Esophagus squamous epithelium (tissue), 5 donors: ENCODE data around the gene CCL2. TPM values are rescaled to one million over a fixed set of nuclear protein-coding genes. Genes with fewer than 3 reads are reported as not detected.
"Not testable (repeated sequence)": the region's sequence is repeated elsewhere in the genome, so short reads cannot be mapped to it uniquely, and the experiment has no call there.

ENCODE experiments used
- DNase-seq: peaks from one replicate; lab custom pipeline; 2025; lab: John Stamatoyannopoulos, UW
- H3K27ac ChIP-seq, 4 donors: fragments of 200-600 bp; sonication (generic); one replicate each; pipeline ENCODE4 v1.5.1; 2016 to 2019; ENCODE audit warnings: mild to moderate bottlenecking in 1 of 4
- H3K27me3 ChIP-seq, 4 donors: fragments of 200-600 bp; sonication (generic); 1 replicate in 3 of 4; 2 replicates in 1 of 4; pipeline versions ENCODE4 v1.5.1 to v1.6.0; 2017 to 2021; ENCODE audit warnings: antibody characterized with exemption in 1 of 4
- H3K36me3 ChIP-seq, 3 donors: fragments of 200-600 bp; sonication (generic); one replicate each; pipeline ENCODE4 v1.5.1; 2016 to 2019
- H3K4me1 ChIP-seq, 3 donors: fragments of 200-600 bp; sonication (generic); one replicate each; pipeline ENCODE4 v1.5.1; 2017 to 2019
- H3K4me3 ChIP-seq, 4 donors: fragments of 200-600 bp; sonication (generic); 1 replicate in 3 of 4; 2 replicates in 1 of 4; pipeline ENCODE4 v1.5.1; 2016 to 2019; ENCODE audit warnings: mild to moderate bottlenecking in 2 of 4, moderate library complexity in 1 of 4
- H3K9me3 ChIP-seq, 3 donors: fragments of 200-600 bp; sonication (generic); one replicate each; pipeline ENCODE4 v1.5.1; 2016 to 2019
- POLR2A ChIP-seq, 4 donors: fragments of 450-650 bp; IDR thresholded peaks; one replicate each; pipeline ENCODE4 v1.6.1; 2017; ENCODE audit warnings: antibody characterized with exemption in 4 of 4, mild to moderate bottlenecking in 4 of 4, moderate library complexity in 3 of 4
- WGBS, 2 donors: methylation state at CpG; one replicate each; pipeline ENCODE4 v1.1.5; 2018; 5-methylcytosine and 5-hydroxymethylcytosine counted together
- intact Hi-C: fragments of 100-400 bp; cut with DNase I; formaldehyde crosslinking; loops from one replicate; pipeline ENCODE4 v1.15.0; 2022
- total RNA-seq, 4 donors: library from RNA; depleted of rRNA; stranded (reverse); fragments of >200 nt; gene quantifications; one replicate each; pipeline ENCODE4 v1.1.0, GENCODE V29; 2016
- TF ChIP-seq, protein P1 (sequence below), 6 experiments: fragments of 450-650 bp in 4 of 6; fragments of 200-600 bp in 2 of 6; sonication (generic) in 2 of 6; IDR thresholded peaks; one replicate each; pipeline ENCODE4 v1.5.1; 2016 to 2019; ENCODE audit warnings: antibody characterized with exemption in 6 of 6, mild to moderate bottlenecking in 4 of 6, moderate library complexity in 4 of 6
- donor health status: DM: yes; HTN: yes; CAD: no.

CCL2 gene
- total RNA-seq, 4 donors from 2014 or later, result 4.0 to 7.9 (median 5.2) TPM

DNA sequence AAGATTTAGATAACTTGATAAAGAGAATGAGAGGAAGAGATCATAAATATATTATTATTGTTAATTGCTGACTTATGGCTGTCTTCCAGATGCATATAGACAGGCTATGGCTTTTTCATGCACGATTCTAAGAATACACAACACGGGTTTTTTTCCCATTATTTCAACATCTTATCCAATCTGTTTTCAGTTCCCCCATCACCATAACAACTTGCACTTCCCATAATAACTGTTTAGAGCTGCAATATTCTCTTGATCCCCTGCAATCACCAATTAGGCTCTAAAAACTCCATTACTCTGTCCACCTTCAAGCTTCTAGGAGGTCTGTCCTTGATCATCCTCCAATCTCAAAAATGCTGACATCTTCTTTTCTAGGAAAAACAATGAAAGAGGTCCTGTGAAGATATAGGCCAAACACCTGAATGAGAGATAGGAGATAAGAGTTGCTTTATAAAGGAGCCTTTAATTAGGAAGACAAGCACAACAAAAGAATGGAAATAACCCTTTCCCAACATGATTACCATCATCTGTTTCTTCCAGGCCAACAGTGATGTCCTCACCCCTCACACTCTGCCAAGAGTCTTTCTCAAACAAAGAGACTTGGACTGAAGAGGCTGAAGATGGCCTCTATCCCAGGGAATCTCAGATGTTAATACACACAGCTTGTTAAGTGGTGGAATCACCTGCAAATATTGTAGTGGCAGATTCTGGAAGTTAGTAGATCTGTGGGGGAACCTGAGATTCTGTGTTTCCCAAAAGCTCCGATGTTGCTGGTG, 32.2 kb upstream of the CCL2 start:
- intact Hi-C loops, result no loop called here
- Histone ChIP-seq H3K36me3 (no peaks in the 10 kb centered on the region), H3K4me3 (no peak overlapping the region), H3K4me1 (peaks cover 0 to 27% (median 0%) of the 10 kb centered on the region in 3 donors), H3K27me3 (peaks cover 0 to 30% (median 0%) of the 10 kb centered on the region in 4 donors), H3K27ac (no peak overlapping the region), H3K9me3 (no peaks in the 10 kb centered on the region)
- 56 to 68% methylated on average over 3 of the region's 3 CpGs for WGBS, 2 donors
- DNase-seq, result no peak
- TF ChIP-seq, protein P1, sequence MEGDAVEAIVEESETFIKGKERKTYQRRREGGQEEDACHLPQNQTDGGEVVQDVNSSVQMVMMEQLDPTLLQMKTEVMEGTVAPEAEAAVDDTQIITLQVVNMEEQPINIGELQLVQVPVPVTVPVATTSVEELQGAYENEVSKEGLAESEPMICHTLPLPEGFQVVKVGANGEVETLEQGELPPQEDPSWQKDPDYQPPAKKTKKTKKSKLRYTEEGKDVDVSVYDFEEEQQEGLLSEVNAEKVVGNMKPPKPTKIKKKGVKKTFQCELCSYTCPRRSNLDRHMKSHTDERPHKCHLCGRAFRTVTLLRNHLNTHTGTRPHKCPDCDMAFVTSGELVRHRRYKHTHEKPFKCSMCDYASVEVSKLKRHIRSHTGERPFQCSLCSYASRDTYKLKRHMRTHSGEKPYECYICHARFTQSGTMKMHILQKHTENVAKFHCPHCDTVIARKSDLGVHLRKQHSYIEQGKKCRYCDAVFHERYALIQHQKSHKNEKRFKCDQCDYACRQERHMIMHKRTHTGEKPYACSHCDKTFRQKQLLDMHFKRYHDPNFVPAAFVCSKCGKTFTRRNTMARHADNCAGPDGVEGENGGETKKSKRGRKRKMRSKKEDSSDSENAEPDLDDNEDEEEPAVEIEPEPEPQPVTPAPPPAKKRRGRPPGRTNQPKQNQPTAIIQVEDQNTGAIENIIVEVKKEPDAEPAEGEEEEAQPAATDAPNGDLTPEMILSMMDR (IDR thresholded peaks at IDR 0.05), result no peak
- no peak for TF ChIP-seq POLR2A (IDR thresholded peaks at IDR 0.05)

DNA sequence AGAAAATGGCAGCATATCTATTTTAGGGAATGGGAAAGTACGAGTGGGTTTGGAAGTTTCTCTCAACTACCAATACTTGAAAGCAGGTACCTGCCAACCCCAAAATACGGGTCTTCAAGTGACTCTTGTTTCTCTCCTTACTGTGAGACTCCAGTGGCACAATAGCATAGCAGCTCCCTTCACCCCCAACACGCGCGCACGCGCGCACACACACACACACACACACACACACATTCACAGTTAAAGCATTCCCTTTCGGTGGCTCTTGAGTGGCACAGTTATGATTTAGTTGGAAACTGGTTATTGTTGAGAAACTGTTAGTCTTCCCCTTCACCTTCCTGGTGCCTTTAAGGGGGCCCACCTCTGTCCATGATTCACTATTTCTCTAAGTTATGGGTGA, 30.0 kb upstream of the CCL2 start:
- no peak overlapping the region for H3K27ac ChIP-seq
- H3K36me3 ChIP-seq, result no peaks in the 10 kb centered on the region
- peaks cover 0 to 16% (median 9%) of the 10 kb centered on the region in 3 donors for H3K9me3 ChIP-seq
- intact Hi-C loops, result no loop called here
- H3K4me3 ChIP-seq, result no peak overlapping the region
- no peak for DNase-seq
- TF ChIP-seq, protein P1 (IDR thresholded peaks at IDR 0.05), result no peak
- no peak for TF ChIP-seq POLR2A (IDR thresholded peaks at IDR 0.05)
- WGBS, 2 donors, result 82 to 87% methylated on average over 9 of the region's 9 CpGs
- peaks cover 0 to 30% (median 0%) of the 10 kb centered on the region in 4 donors for H3K27me3 ChIP-seq
- H3K4me1 ChIP-seq, result peaks cover 0 to 23% (median 0%) of the 10 kb centered on the region in 3 donors

DNA sequence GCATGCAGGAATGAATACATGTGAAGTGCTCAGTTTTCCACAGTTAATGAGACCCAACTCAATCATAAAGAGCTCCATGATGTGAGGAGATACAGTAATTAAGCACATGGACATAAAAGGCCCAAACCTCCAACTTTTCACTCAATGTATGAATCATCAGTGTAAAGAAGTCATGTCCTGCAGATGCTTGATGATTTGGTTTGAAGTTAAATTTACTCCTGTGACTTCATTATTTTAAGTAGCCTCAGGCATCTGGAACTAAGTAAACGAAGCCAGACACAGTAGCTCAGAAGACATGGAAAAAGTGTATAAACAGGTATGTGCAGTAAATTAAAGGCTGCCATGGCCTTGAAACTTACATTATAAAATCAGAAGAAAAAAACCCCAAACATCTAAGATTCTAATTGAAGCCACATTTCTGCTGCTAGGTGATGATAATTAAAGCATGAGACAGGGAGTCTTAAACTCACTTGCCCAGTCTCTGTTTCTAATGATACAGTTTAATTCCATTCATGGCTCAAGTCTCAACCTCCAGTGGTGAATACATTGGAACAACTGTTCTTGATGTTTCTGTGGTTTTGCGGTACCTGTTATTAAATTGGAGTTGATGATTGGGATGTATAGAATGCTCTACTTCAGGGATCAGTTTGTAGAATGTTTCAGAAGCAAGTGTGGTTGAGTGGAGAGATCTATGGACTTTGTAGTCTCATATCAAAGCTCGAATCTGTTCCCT, 28.9 kb upstream of the CCL2 start:
- peaks cover 0 to 23% (median 0%) of the 10 kb centered on the region in 3 donors for H3K4me1 ChIP-seq
- H3K27ac ChIP-seq, result no peak overlapping the region
- intact Hi-C loops, result no loop called here
- 39 to 44% methylated on average over 3 of the region's 3 CpGs for WGBS, 2 donors
- peaks cover 0 to 20% (median 11%) of the 10 kb centered on the region in 3 donors for H3K9me3 ChIP-seq
- TF ChIP-seq, protein P1 (IDR thresholded peaks at IDR 0.05), result no peak
- no peak for TF ChIP-seq POLR2A (IDR thresholded peaks at IDR 0.05)
- no peak for DNase-seq
- H3K27me3 ChIP-seq, result peaks cover 0 to 22% (median 0%) of the 10 kb centered on the region in 4 donors
- no peak overlapping the region for H3K4me3 ChIP-seq
- H3K36me3 ChIP-seq, result no peaks in the 10 kb centered on the region

DNA sequence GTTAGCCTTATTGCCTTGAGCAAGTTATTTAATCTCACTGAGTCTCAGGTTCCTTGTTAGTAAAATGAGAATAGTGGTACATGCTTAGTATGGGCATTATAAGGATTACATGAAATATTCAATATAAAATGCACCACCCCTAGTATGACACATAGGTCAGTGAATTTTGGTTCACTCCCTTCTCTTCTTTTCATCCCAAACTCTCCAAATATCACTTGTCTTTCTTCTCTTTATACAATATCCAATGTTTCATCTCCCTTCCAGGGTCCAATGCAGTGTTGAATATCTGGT, 28.4 kb upstream of the CCL2 start:
- intact Hi-C loops, result no loop called here
- TF ChIP-seq, protein P1 (IDR thresholded peaks at IDR 0.05), result no peak
- Histone ChIP-seq H3K27me3 (peaks cover 0 to 22% (median 0%) of the 10 kb centered on the region in 4 donors), H3K9me3 (peaks cover 0 to 20% (median 11%) of the 10 kb centered on the region in 3 donors), H3K4me1 (peaks cover 0 to 23% (median 0%) of the 10 kb centered on the region in 3 donors), H3K36me3 (no peaks in the 10 kb centered on the region), H3K4me3 (no peak overlapping the region), H3K27ac (no peak overlapping the region)
- DNase-seq, result no peak

DNA sequence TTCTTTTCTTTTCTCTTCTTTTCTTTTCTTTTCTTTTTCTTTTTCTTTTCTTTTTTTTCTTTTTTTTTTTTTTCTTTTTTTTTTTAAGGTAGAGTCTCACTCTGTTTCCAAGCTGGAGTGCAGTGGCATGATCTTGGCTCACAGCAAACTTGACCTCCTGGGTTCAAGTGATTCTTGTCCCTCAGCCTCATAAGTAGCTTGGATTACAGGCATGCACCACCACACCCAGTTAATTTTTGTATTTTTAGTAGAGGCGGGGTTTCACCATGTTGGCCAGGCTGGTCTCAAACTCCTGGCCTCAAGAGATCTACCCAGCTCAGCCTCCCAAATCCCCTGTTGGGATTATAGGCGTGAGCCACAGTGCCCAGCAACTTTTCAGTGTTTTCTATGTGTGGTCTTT, 27.8 kb upstream of the CCL2 start:
- intact Hi-C loops, DNase-seq, H3K36me3 ChIP-seq, H3K4me3 ChIP-seq, H3K27ac ChIP-seq: not testable (repeated sequence)
- H3K9me3 ChIP-seq, result peaks cover 0 to 20% (median 11%) of the 10 kb centered on the region in 3 donors
- 64 to 66% methylated on average over 1 to 2 of the region's 2 CpGs for WGBS, 2 donors
- H3K4me1 ChIP-seq, result peaks cover 0 to 23% (median 0%) of the 10 kb centered on the region in 3 donors
- H3K27me3 ChIP-seq, result peaks cover 0 to 22% (median 0%) of the 10 kb centered on the region in 4 donors
